GM19452 (cell line): ENCODE measurements around the gene MYO9B.
"Not testable (repeated sequence)": the region's sequence is repeated elsewhere in the genome, so short reads cannot be mapped to it uniquely, and the experiment has no call there.

Experiments
- ATAC-seq: cut with Tn5 transposase; IDR thresholded peaks from one replicate; pipeline ENCODE4 v1.9.1; 2021; ENCODE audit not compliant: unreplicated experiment

Gene MYO9B

GRCh38 chr19:17178291-17178690, 102.7 kb downstream of the MYO9B start:
- no peak for ATAC-seq

- no peak for ATAC-seq
Observed at GRCh38 chr19:17180997-17181702, 105.6 kb downstream of the MYO9B start.

- no peak for ATAC-seq
Observed at GRCh38 chr19:17183271-17183761, 107.7 kb downstream of the MYO9B start.

- ATAC-seq = no peak
Observed at GRCh38 chr19:17183858-17184321, 108.3 kb downstream of the MYO9B start.

GRCh38 chr19:17184371-17184841, 108.8 kb downstream of the MYO9B start:
- no peak for ATAC-seq

GRCh38 chr19:17185590-17185989, 110.0 kb downstream of the MYO9B start:
- ATAC-seq = no peak

- ATAC-seq = not testable (repeated sequence)
Observed at GRCh38 chr19:17191736-17192135, 116.2 kb downstream of the MYO9B start.

GRCh38 chr19:17192751-17193150, 117.2 kb downstream of the MYO9B start:
- ATAC-seq = no peak

- ATAC-seq = no peak
Observed at GRCh38 chr19:17194608-17195007, 119.0 kb downstream of the MYO9B start.

GRCh38 chr19:17195106-17195505, 119.5 kb downstream of the MYO9B start:
- no peak for ATAC-seq

- no peak for ATAC-seq
Observed at GRCh38 chr19:17196610-17197009, 121.0 kb downstream of the MYO9B start.

- ATAC-seq = no peak
Observed at GRCh38 chr19:17197666-17198065, 122.1 kb downstream of the MYO9B start.

GRCh38 chr19:17200408-17201079, 125.0 kb downstream of the MYO9B start:
- no peak for ATAC-seq

GRCh38 chr19:17202249-17202648, 126.7 kb downstream of the MYO9B start:
- ATAC-seq = no peak

- ATAC-seq = no peak
Observed at GRCh38 chr19:17202713-17203112, 127.1 kb downstream of the MYO9B start.

GRCh38 chr19:17205237-17206140, 129.9 kb downstream of the MYO9B start:
- no peak for ATAC-seq

- no peak for ATAC-seq
Observed at GRCh38 chr19:17206736-17207581, 131.4 kb downstream of the MYO9B start.

- ATAC-seq = no peak
Observed at GRCh38 chr19:17209126-17210036, 133.8 kb downstream of the MYO9B start.

- no peak for ATAC-seq
Observed at GRCh38 chr19:17210296-17210695, 134.7 kb downstream of the MYO9B start.
